DMS114 treated with DMSO at 0.1 percent for 48 hours (cell line): ENCODE results near the gene PRKD1.

Experiments
- DNase-seq: peaks from one replicate; lab custom pipeline; 2025; ENCODE audit not compliant: unreplicated experiment; lab: John Stamatoyannopoulos, UW

The PRKD1 gene

DNA sequence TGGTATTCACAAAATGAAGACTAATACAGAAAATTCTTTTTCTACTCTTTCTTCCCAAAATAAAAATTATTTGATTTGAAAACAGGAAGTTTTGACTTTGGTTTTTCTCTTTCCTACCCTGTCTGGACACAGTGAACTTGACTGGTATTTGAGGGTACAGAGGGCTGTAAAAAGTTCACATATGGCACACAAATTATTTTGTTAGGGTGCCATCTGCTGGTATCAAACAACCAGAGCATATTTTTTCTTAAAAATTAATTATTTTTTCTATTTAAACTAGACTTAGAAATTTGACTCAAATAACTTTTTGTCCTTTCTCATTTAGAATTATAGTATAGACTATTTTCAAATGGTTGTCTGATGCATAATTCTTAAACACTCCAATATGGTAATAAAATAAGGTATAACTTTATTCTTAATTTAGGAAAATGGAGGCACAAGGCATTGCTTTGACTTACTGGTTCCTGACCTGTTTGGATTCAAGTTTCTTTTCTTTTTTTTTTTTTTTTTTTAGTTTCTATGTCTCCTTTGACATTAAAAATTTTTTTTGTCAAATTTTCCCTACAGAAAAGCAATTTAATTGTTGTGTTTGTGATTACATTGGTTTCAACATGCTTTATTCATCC lies 390.6 kb downstream of the PRKD1 start:
- no peak for DNase-seq

GRCh38 chr14:29529418-29529817 lies 398.2 kb downstream of the PRKD1 start:
- DNase-seq = no peak

- DNase-seq = no peak
These were observed 398.8 kb downstream of the PRKD1 start for GRCh38 chr14:29528889-29529288.

DNA sequence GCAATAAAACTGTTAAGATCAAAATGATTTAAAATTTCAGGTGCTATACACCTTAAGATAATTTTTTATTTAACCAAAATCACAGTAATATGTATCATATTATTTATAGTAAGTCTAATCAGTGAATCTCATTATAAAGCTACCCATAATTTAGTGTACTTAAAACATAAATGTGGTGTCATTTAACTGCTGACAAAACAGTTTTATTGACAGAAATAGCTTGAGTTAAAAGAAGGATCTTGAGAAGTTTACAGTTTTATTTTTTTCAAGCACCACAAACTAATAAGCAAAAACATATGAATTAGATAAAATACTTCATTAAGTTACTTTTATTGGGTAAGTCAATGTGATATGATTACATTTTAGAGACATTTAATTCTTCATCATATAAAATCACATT lies 400.4 kb downstream of the PRKD1 start:
- DNase-seq = no peak
